Mucosa of descending colon (tissue), 3 donors: Measurements from ENCODE around the gene CABCOCO1. TPM values are rescaled to one million over a fixed set of nuclear protein-coding genes. Genes with fewer than 3 reads are reported as not detected.
"Not testable (repeated sequence)": the region's sequence is repeated elsewhere in the genome, so short reads cannot be mapped to it uniquely, and the experiment has no call there.

Source experiments
- ATAC-seq: fragments of 200-7000 bp; cut with Tn5 transposase; one replicate; pipeline ENCODE4 v1.9.1; 2020; ENCODE audit warnings: mild to moderate bottlenecking, moderate library complexity
- DNase-seq, 3 donors: peaks; one replicate each; pipeline ENCODE4 v3.0.0-alpha.2; 2020
- H3K36me3 ChIP-seq: fragments of 200-600 bp; one replicate; pipeline ENCODE4 v1.8.0; 2021; ENCODE audit warnings: low read depth, mild to moderate bottlenecking
- H3K4me1 ChIP-seq: fragments of 200-600 bp; one replicate; pipeline ENCODE4 v1.8.0; 2021; ENCODE audit warnings: low read depth, mild to moderate bottlenecking
- H3K4me3 ChIP-seq: fragments of 200-600 bp; one replicate; pipeline ENCODE4 v1.8.0; 2021; ENCODE audit warnings: mild to moderate bottlenecking
- H3K9me3 ChIP-seq: fragments of 200-600 bp; one replicate; pipeline ENCODE4 v1.8.0; 2021; ENCODE audit warnings: mild to moderate bottlenecking
- CTCF ChIP-seq: fragments of 200-600 bp; IDR thresholded peaks from one replicate; pipeline ENCODE4 v1.8.0; 2022; ENCODE audit warnings: antibody characterized with exemption, mild to moderate bottlenecking
- intact Hi-C, 2 donors: fragments of 100-400 bp; cut with DNase I in 1 of 2; cut with micrococcal nuclease in 1 of 2; formaldehyde crosslinking; loops; one replicate each; pipeline versions ENCODE4 v1.11.0 to v1.11.1; 2022; cut with DNase I, micrococcal nuclease
- total RNA-seq, 3 donors: library from RNA; stranded (reverse); fragmentation: NEBNext Ultra II Directional in 2 of 3; extraction: Animal tissue kit (Norgen Biotek cat#: 25700) in 2 of 3; gene quantifications; one replicate each; pipeline versions ENCODE4 v1.2.1 to v1.2.4, GENCODE V29; 2021 to 2023
- donor health status: DM: no; HTN: no; CAD: no; lungs with moderate emphysema.
- donor health status: DM: no; HTN: no; CAD: no.
- donor health status: DM: no; HTN: yes; CAD: no.

Gene CABCOCO1
- total RNA-seq, 3 donors from 2014 or later, result 0.22 to 3.4 TPM; not detected in 1

- no peaks in the 10 kb centered on the region for H3K4me1 ChIP-seq
- no peaks in the 10 kb centered on the region for H3K9me3 ChIP-seq
- DNase-seq (no peak), ATAC-seq (no peak)
- no peak for TF ChIP-seq CTCF
- H3K36me3 ChIP-seq, result no peaks in the 10 kb centered on the region
- intact Hi-C loops, result no loop called here
- H3K4me3 ChIP-seq, result no peak overlapping the region
Observed at GRCh38 chr10:61719906-61720305, 57.2 kb downstream of the CABCOCO1 start.

- no peaks in the 10 kb centered on the region for H3K4me1 ChIP-seq
- no peak for TF ChIP-seq CTCF
- no peaks in the 10 kb centered on the region for H3K9me3 ChIP-seq
- ATAC-seq (no peak), DNase-seq (no peak)
- H3K4me3 ChIP-seq, result no peak overlapping the region
- H3K36me3 ChIP-seq, result no peaks in the 10 kb centered on the region
- intact Hi-C loops, result no loop called here
Observed at GRCh38 chr10:61721431-61721830, 58.7 kb downstream of the CABCOCO1 start.

GRCh38 chr10:61725221-61725620 is 62.5 kb downstream of the CABCOCO1 start:
- ATAC-seq, H3K36me3 ChIP-seq, DNase-seq, H3K9me3 ChIP-seq, H3K4me1 ChIP-seq, H3K4me3 ChIP-seq, intact Hi-C loops: not testable (repeated sequence)

GRCh38 chr10:61729596-61729995 is 66.9 kb downstream of the CABCOCO1 start:
- H3K4me1 ChIP-seq, result no peaks in the 10 kb centered on the region
- intact Hi-C loops, result no loop called here
- ATAC-seq (no peak), DNase-seq (no peak)
- H3K36me3 ChIP-seq, result no peaks in the 10 kb centered on the region
- H3K9me3 ChIP-seq, result no peaks in the 10 kb centered on the region
- H3K4me3 ChIP-seq, result no peak overlapping the region
- TF ChIP-seq CTCF, result no peak

- no peaks in the 10 kb centered on the region for H3K9me3 ChIP-seq
- DNase-seq (no peak), ATAC-seq (no peak)
- H3K4me3 ChIP-seq, result no peak overlapping the region
- no peak for TF ChIP-seq CTCF
- no peaks in the 10 kb centered on the region for H3K36me3 ChIP-seq
- H3K4me1 ChIP-seq, result no peaks in the 10 kb centered on the region
- intact Hi-C loops, result no loop called here
Observed at GRCh38 chr10:61730671-61731070, 67.9 kb downstream of the CABCOCO1 start.

- TF ChIP-seq CTCF, result no peak
- Histone ChIP-seq H3K36me3 (no peaks in the 10 kb centered on the region), H3K4me1 (no peaks in the 10 kb centered on the region), H3K9me3 (no peaks in the 10 kb centered on the region), H3K4me3 (no peak overlapping the region)
- ATAC-seq (no peak), DNase-seq (no peak)
- intact Hi-C loops, result no loop called here
Observed at GRCh38 chr10:61731638-61732037, 68.9 kb downstream of the CABCOCO1 start.
